HUES64 (cell line): ENCODE data around the gene CDK14.

Experiments
- H3K27ac ChIP-seq: 2 replicates; pipeline ENCODE4 v1.7.0; 2013; ENCODE audit warnings: low read depth, low read length, inconsistent platforms
- H3K27me3 ChIP-seq: 2 replicates; pipeline ENCODE4 v1.6.1; 2013; ENCODE audit warnings: mild to moderate bottlenecking, low read length; ENCODE audit not compliant: insufficient read depth
- H3K36me3 ChIP-seq: 2 replicates; pipeline ENCODE4 v1.6.1; 2013; ENCODE audit warnings: mild to moderate bottlenecking, low read length; ENCODE audit not compliant: insufficient read depth
- H3K4me1 ChIP-seq: 2 replicates; pipeline ENCODE4 v1.6.1; 2013; ENCODE audit warnings: mild to moderate bottlenecking, low read length, moderate library complexity; ENCODE audit not compliant: insufficient read depth
- H3K4me3 ChIP-seq: 2 replicates; pipeline ENCODE4 v1.5.1; 2013; ENCODE audit warnings: mild to moderate bottlenecking, low read length, moderate library complexity
- H3K9ac ChIP-seq: 2 replicates; pipeline ENCODE4 v1.6.1; 2013; ENCODE audit warnings: mild to moderate bottlenecking, low read depth, low read length
- H3K9me3 ChIP-seq: 2 replicates; pipeline ENCODE4 v1.6.1; 2013; ENCODE audit warnings: low read depth, low read length; ENCODE audit not compliant: insufficient read depth
- WGBS: fragments of 150-250, 120-280 bp; methylation state at CpG from one replicate; pipeline ENCODE4 v1.1.7; 2013; ENCODE audit warnings: missing lambda C conversion rate; 5-methylcytosine and 5-hydroxymethylcytosine counted together

The CDK14 gene

GRCh38 chr7:91041901-91042484 is 445.9 kb downstream of the CDK14 start:
- WGBS = 92% methylated on average over 8 of the region's 8 CpGs
- H3K36me3 ChIP-seq = no peaks in the 10 kb centered on the region
- no peaks in the 10 kb centered on the region for H3K9me3 ChIP-seq
- H3K4me1 ChIP-seq = peaks cover 33% of the 10 kb centered on the region
- no peak overlapping the region for H3K27ac ChIP-seq
- no peak overlapping the region for H3K4me3 ChIP-seq
- H3K9ac ChIP-seq = no peak overlapping the region
- H3K27me3 ChIP-seq = no peaks in the 10 kb centered on the region

- Histone ChIP-seq H3K4me1 (peaks cover 33% of the 10 kb centered on the region), H3K27me3 (no peaks in the 10 kb centered on the region), H3K9me3 (no peaks in the 10 kb centered on the region), H3K4me3 (no peak overlapping the region), H3K36me3 (no peaks in the 10 kb centered on the region), H3K9ac (no peak overlapping the region), H3K27ac (no peak overlapping the region)
- 93% methylated on average over 1 of the region's 1 CpG for WGBS
Observed at GRCh38 chr7:91043186-91043585, 447.1 kb downstream of the CDK14 start.

GRCh38 chr7:91043924-91044645 is 448.0 kb downstream of the CDK14 start:
- peak overlapping the region; percentile 25; the same call in 1 of the 2 replicates for H3K4me3 ChIP-seq
- no peaks in the 10 kb centered on the region for H3K9me3 ChIP-seq
- no peak overlapping the region for H3K9ac ChIP-seq
- peaks cover 33% of the 10 kb centered on the region for H3K4me1 ChIP-seq
- 74% methylated on average over 5 of the region's 6 CpGs for WGBS
- no peaks in the 10 kb centered on the region for H3K36me3 ChIP-seq
- H3K27me3 ChIP-seq = no peaks in the 10 kb centered on the region; the same call in 1 of the 2 replicates
- peak overlapping the region; percentile 54; the same call in 1 of the 2 replicates for H3K27ac ChIP-seq

- Histone ChIP-seq H3K4me3 (no peak overlapping the region), H3K9me3 (no peaks in the 10 kb centered on the region), H3K36me3 (no peaks in the 10 kb centered on the region), H3K27ac (no peak overlapping the region), H3K27me3 (peaks cover 15% of the 10 kb centered on the region), H3K9ac (no peak overlapping the region), H3K4me1 (peaks cover 33% of the 10 kb centered on the region)
- 100% methylated on average over 1 of the region's 1 CpG for WGBS
Observed at GRCh38 chr7:91045606-91046005, 449.5 kb downstream of the CDK14 start.

GRCh38 chr7:91046322-91047089 is 450.4 kb downstream of the CDK14 start:
- 100% methylated on average over 1 of the region's 2 CpGs for WGBS
- Histone ChIP-seq H3K27ac (no peak overlapping the region), H3K27me3 (peaks cover 24% of the 10 kb centered on the region), H3K4me1 (peaks cover 33% of the 10 kb centered on the region), H3K9ac (no peak overlapping the region), H3K4me3 (no peak overlapping the region), H3K36me3 (no peaks in the 10 kb centered on the region), H3K9me3 (no peaks in the 10 kb centered on the region)

GRCh38 chr7:91047636-91048035 is 451.5 kb downstream of the CDK14 start:
- no CpG with 5 or more reads among the region's 2 CpGs for WGBS
- no peak overlapping the region for H3K27ac ChIP-seq
- H3K9ac ChIP-seq = no peak overlapping the region
- H3K9me3 ChIP-seq = no peaks in the 10 kb centered on the region
- peaks cover 35% of the 10 kb centered on the region for H3K27me3 ChIP-seq
- H3K4me3 ChIP-seq = no peak overlapping the region
- H3K4me1 ChIP-seq = peaks cover 25% of the 10 kb centered on the region
- H3K36me3 ChIP-seq = no peaks in the 10 kb centered on the region

GRCh38 chr7:91050677-91051076 is 454.6 kb downstream of the CDK14 start:
- Histone ChIP-seq H3K36me3 (no peaks in the 10 kb centered on the region), H3K4me1 (no peaks in the 10 kb centered on the region; the same call in 1 of the 2 replicates), H3K27ac (no peak overlapping the region), H3K27me3 (peaks cover 53% of the 10 kb centered on the region), H3K4me3 (no peak overlapping the region), H3K9ac (no peak overlapping the region), H3K9me3 (no peaks in the 10 kb centered on the region)
- WGBS = 95% methylated on average over 2 of the region's 2 CpGs

- H3K36me3 ChIP-seq = no peaks in the 10 kb centered on the region
- H3K9me3 ChIP-seq = no peaks in the 10 kb centered on the region
- WGBS = 65% methylated on average over 3 of the region's 3 CpGs
- peaks cover 53% of the 10 kb centered on the region for H3K27me3 ChIP-seq
- H3K4me1 ChIP-seq = no peaks in the 10 kb centered on the region; the same call in 1 of the 2 replicates
- no peak overlapping the region for H3K4me3 ChIP-seq
- H3K27ac ChIP-seq = no peak overlapping the region
- H3K9ac ChIP-seq = no peak overlapping the region
Observed at GRCh38 chr7:91051966-91052365, 455.8 kb downstream of the CDK14 start.

- no peaks in the 10 kb centered on the region; the same call in 1 of the 2 replicates for H3K4me1 ChIP-seq
- 95% methylated on average over 2 of the region's 2 CpGs for WGBS
- no peaks in the 10 kb centered on the region for H3K36me3 ChIP-seq
- H3K9ac ChIP-seq = no peak overlapping the region
- peaks cover 50% of the 10 kb centered on the region for H3K27me3 ChIP-seq
- no peak overlapping the region for H3K4me3 ChIP-seq
- no peaks in the 10 kb centered on the region for H3K9me3 ChIP-seq
- no peak overlapping the region for H3K27ac ChIP-seq
Observed at GRCh38 chr7:91054374-91054773, 458.3 kb downstream of the CDK14 start.

- 100% methylated on average over 1 of the region's 2 CpGs for WGBS
Observed at GRCh38 chr7:91055219-91055618, 459.1 kb downstream of the CDK14 start.

GRCh38 chr7:91062713-91063112 is 466.6 kb downstream of the CDK14 start:
- peaks cover 8% of the 10 kb centered on the region for H3K4me1 ChIP-seq
- H3K27ac ChIP-seq = no peak overlapping the region
- no peaks in the 10 kb centered on the region for H3K36me3 ChIP-seq
- H3K9ac ChIP-seq = no peak overlapping the region
- H3K9me3 ChIP-seq = peaks cover 3% of the 10 kb centered on the region; the same call in 1 of the 2 replicates
- no peak overlapping the region for H3K4me3 ChIP-seq
- WGBS = 100% methylated on average over 2 of the region's 2 CpGs
- H3K27me3 ChIP-seq = no peaks in the 10 kb centered on the region

More at GRCh38 chr7:91055219-91055618, 459.1 kb downstream of the CDK14 start:
- Histone ChIP-seq H3K9me3 (no peaks in the 10 kb centered on the region), H3K27ac (no peak overlapping the region), H3K36me3 (no peaks in the 10 kb centered on the region), H3K4me3 (no peak overlapping the region), H3K9ac (no peak overlapping the region), H3K27me3 (peaks cover 41% of the 10 kb centered on the region), H3K4me1 (no peaks in the 10 kb centered on the region; the same call in 1 of the 2 replicates)
